Gastroesophageal sphincter (tissue), 4 donors: Measurements from ENCODE around the gene RGSL1. TPM values are rescaled to one million over a fixed set of nuclear protein-coding genes. Genes with fewer than 3 reads are reported as not detected.
"Not testable (repeated sequence)": the region's sequence is repeated elsewhere in the genome, so short reads cannot be mapped to it uniquely, and the experiment has no call there.

ENCODE experiments used
- ATAC-seq: fragments of 150-250 bp; one replicate; pipeline ENCODE4 v1.9.1; 2016; ENCODE audit warnings: mild to moderate bottlenecking, moderate library complexity
- H3K27ac ChIP-seq, 4 donors: fragments of 200-600 bp; sonication (generic) in 3 of 4; 1 replicate in 3 of 4; 2 replicates in 1 of 4; pipeline ENCODE4 v1.5.1; 2016 to 2019
- H3K27me3 ChIP-seq: fragments of 200-600 bp; sonication (generic); one replicate; pipeline ENCODE4 v1.5.1; 2019
- H3K36me3 ChIP-seq, 2 donors: fragments of 200-600 bp; sonication (generic); one replicate each; pipeline ENCODE4 v1.5.1; 2019; ENCODE audit warnings: control low read depth in 1 of 2
- H3K4me1 ChIP-seq, 3 donors: fragments of 200-600 bp; sonication (generic); 1 replicate in 2 of 3; 2 replicates in 1 of 3; pipeline ENCODE4 v1.5.1; 2016 to 2019; ENCODE audit warnings: control low read depth in 2 of 3
- H3K4me3 ChIP-seq, 2 donors: fragments of 200-600 bp; sonication (generic); one replicate each; pipeline ENCODE4 v1.5.1; 2019; ENCODE audit warnings: mild to moderate bottlenecking in 1 of 2, moderate library complexity in 1 of 2
- H3K9me3 ChIP-seq, 3 donors: fragments of 200-600 bp; sonication (generic); one replicate each; pipeline ENCODE4 v1.5.1; 2017 to 2019; ENCODE audit warnings: control low read depth in 2 of 3
- EP300 ChIP-seq: sonication (generic); formaldehyde crosslinking; IDR thresholded peaks from one replicate; pipeline ENCODE4 v1.6.1; 2017; ENCODE audit warnings: antibody characterized with exemption, mild to moderate bottlenecking
- POLR2A ChIP-seq, 2 donors: fragments of 450-650 bp; IDR thresholded peaks; one replicate each; pipeline ENCODE4 v1.6.1; 2017; ENCODE audit warnings: antibody characterized with exemption in 2 of 2, mild to moderate bottlenecking in 2 of 2, moderate library complexity in 1 of 2
- POLR2AphosphoS5 ChIP-seq: sonication (generic); formaldehyde crosslinking; IDR thresholded peaks from one replicate; pipeline ENCODE4 v1.6.1; 2017; ENCODE audit warnings: antibody characterized with exemption
- WGBS, 2 donors: methylation state at CpG; one replicate each; pipeline ENCODE4 v1.1.5; 2018; ENCODE audit warnings: low coverage in 1 of 2; 5-methylcytosine and 5-hydroxymethylcytosine counted together
- total RNA-seq, 4 donors: library from RNA; depleted of rRNA; stranded (reverse); fragments of >200 nt; gene quantifications; one replicate each; pipeline ENCODE4 v1.1.0, GENCODE V29; 2016
- TF ChIP-seq, protein P1 (sequence below), 4 experiments: fragments of 200-600 bp in 2 of 4; fragments of 450-650 bp in 2 of 4; sonication (generic) in 1 of 4; IDR thresholded peaks; one replicate each; pipeline ENCODE4 v1.5.1; 2017 to 2019; ENCODE audit warnings: antibody characterized with exemption in 4 of 4, mild to moderate bottlenecking in 2 of 4, moderate library complexity in 2 of 4

Gene RGSL1
- total RNA-seq, 4 donors from 2014 or later, result 0.04 TPM; not detected in 3

DNA sequence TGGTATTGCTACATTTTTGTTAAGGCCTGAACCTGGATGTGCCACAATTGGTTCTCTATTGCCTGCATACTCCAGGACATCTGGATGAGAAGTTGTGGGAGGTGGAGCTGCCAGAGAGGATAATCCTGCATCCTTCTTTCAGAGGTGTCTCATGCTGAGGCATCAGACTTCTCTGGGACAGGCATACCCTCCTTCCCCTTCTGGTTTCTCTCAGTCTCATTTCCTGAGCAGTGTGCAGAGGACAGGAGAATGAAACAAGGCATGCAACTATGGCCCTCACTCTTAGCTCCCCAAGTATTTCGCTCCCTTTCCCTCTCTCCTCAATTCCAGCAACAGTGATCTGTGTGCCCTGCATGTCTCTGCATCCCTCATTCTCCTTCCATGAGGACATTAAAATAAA lies 7.6 kb upstream of the RGSL1 start:
- Histone ChIP-seq H3K27me3 (no peaks in the 10 kb centered on the region), H3K27ac (no peak overlapping the region), H3K4me3 (no peak overlapping the region), H3K4me1 (no peaks in the 10 kb centered on the region), H3K36me3 (no peaks in the 10 kb centered on the region), H3K9me3 (peaks cover 0 to 13% (median 0%) of the 10 kb centered on the region in 3 donors)
- WGBS, 2 donors, result 82 to 86% methylated on average over 1 of the region's 1 CpG
- no peak for ATAC-seq
- TF ChIP-seq EP300, result no peak
- TF ChIP-seq POLR2AphosphoS5, result no peak
- no peak for TF ChIP-seq POLR2A (IDR thresholded peaks at IDR 0.05)
- TF ChIP-seq, protein P1, sequence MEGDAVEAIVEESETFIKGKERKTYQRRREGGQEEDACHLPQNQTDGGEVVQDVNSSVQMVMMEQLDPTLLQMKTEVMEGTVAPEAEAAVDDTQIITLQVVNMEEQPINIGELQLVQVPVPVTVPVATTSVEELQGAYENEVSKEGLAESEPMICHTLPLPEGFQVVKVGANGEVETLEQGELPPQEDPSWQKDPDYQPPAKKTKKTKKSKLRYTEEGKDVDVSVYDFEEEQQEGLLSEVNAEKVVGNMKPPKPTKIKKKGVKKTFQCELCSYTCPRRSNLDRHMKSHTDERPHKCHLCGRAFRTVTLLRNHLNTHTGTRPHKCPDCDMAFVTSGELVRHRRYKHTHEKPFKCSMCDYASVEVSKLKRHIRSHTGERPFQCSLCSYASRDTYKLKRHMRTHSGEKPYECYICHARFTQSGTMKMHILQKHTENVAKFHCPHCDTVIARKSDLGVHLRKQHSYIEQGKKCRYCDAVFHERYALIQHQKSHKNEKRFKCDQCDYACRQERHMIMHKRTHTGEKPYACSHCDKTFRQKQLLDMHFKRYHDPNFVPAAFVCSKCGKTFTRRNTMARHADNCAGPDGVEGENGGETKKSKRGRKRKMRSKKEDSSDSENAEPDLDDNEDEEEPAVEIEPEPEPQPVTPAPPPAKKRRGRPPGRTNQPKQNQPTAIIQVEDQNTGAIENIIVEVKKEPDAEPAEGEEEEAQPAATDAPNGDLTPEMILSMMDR (IDR thresholded peaks at IDR 0.05), result no peak

DNA sequence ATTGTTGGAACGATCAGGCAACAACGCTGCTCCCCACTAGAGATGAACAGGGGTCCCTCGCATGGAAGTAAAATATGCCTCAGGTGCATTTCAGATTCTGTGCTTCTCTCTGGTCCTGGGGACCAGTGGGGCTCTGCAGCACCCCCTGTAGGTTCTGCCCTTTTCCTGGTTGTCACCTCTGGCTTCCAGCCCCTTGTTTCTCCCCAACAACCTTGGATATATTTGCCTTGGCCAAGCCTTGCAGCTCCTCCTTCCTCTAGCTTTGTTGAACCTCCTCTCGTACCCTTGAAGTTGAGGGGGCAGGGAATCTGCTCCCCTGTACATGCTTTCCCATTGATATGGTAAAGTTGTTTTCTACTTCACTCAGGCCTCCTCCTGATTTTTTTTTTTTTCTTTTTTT lies 5.4 kb upstream of the RGSL1 start:
- Histone ChIP-seq H3K4me1 (no peaks in the 10 kb centered on the region), H3K27me3 (no peaks in the 10 kb centered on the region), H3K27ac (no peak overlapping the region), H3K9me3 (no peaks in the 10 kb centered on the region), H3K4me3 (no peak overlapping the region), H3K36me3 (no peaks in the 10 kb centered on the region)
- no peak for TF ChIP-seq POLR2A (IDR thresholded peaks at IDR 0.05)
- no peak for TF ChIP-seq EP300
- 39 to 56% methylated on average over 2 to 4 of the region's 4 CpGs for WGBS, 2 donors
- no peak for ATAC-seq

DNA sequence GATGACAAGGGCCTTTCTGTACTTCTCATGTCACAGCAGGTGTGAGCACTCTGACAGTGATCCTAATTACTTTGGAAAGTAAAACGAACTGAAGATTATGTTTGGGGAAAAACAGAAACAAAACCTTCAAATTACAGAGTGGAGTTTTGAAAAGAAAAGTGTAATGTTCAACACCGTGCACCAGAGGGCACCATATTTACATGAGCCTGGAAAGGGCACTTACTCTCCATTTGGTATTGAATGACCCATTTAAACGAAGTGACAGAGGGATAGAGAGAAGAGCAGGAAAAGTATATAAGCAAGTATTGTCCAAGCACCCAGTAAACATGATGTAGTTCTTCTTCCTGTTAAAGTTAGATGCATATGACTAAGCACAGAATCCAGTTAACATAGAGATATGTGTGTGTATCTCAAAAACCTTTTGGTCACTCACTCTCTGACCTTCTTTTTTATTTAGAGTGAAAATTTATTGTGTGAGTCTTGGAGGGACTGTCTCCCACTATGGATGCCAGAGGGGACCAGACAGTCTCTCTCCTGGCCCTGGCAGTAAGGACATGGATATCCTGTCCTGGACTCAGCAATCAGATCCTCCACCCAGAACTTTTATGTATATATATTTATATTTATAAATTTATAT lies 3.8 kb upstream of the RGSL1 start:
- Histone ChIP-seq H3K4me3 (no peak overlapping the region), H3K27ac (no peak overlapping the region), H3K27me3 (no peaks in the 10 kb centered on the region), H3K9me3 (no peaks in the 10 kb centered on the region), H3K36me3 (no peaks in the 10 kb centered on the region), H3K4me1 (no peaks in the 10 kb centered on the region)
- TF ChIP-seq EP300 (no peak), POLR2AphosphoS5 (no peak), POLR2A (IDR thresholded peaks at IDR 0.05) (no peak)
- TF ChIP-seq, protein P1 (IDR thresholded peaks at IDR 0.05), result peak; percentile 49 to 60 (median 52)
- WGBS, 2 donors, result 3 to 5% methylated on average over 3 of the region's 3 CpGs
- ATAC-seq, result no peak

DNA sequence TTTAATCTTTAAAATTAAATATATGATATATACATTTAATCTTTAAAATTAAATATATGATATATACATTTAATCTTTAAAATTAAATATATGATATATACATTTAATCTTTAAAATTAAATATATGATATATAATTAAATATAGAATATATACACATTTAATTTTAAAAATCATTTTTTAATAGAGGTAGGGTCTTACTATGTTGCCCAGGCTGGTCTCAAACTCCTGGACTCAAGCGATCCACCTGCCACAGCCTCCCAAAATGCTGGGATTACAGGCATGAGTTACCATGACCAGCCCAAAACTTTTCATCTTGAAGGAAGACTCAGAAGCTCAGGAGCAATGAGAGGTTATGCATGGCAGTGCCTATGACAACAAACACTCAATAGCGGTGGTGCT lies 2.8 kb upstream of the RGSL1 start:
- not testable (repeated sequence) for H3K9me3 ChIP-seq, H3K4me3 ChIP-seq, H3K4me1 ChIP-seq, H3K36me3 ChIP-seq, ATAC-seq, H3K27ac ChIP-seq, H3K27me3 ChIP-seq
- 91% methylated on average over 2 of the region's 2 CpGs; no CpG with 5 or more reads in 1 of the 2 donors for WGBS, 2 donors

DNA sequence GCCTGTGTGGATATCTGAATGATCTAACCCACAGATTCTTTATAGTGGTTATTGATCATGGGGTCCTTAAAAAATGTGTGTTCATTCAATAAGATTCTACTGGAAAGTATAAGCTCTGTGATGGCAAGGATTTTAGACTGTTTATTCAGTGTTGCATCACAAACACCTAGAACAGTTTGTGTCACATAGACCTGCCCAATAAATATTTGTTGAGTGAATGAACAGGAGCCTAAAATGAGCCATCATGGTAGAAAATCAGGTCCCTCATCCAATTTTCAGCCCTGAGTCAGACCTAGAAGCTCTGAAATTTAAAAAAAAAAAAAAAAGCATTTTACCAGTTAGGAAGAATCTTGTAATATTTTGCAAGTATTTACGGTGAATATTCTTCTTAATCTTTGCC lies 2.3 kb upstream of the RGSL1 start:
- WGBS, 2 donors, result 75 to 80% methylated on average over 1 of the region's 1 CpG
- no peaks in the 10 kb centered on the region for H3K9me3 ChIP-seq
- TF ChIP-seq POLR2AphosphoS5, result no peak
- no peak overlapping the region for H3K27ac ChIP-seq
- H3K36me3 ChIP-seq, result no peaks in the 10 kb centered on the region
- no peak for ATAC-seq
- no peak overlapping the region for H3K4me3 ChIP-seq
- no peaks in the 10 kb centered on the region for H3K4me1 ChIP-seq
- no peaks in the 10 kb centered on the region for H3K27me3 ChIP-seq

DNA sequence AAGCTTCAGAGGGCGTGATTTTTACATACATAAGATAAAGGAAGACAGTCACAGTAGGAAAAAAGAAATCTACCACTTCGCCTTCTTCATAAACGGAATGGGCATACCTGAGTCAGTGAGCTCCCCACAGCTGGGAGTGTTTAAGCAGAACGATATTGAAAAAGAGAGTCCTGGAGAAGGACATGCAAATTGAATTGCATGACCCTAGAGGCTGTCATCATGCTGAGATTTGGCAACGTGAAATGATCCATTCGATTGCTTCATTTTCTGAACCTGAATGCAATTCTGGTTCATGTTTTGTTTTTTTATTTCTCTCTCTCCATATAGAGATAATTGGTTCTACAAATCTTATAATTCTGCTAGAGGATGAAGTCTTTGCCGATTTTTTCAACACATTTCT lies 3.7 kb downstream of the RGSL1 start:
- TF ChIP-seq POLR2A (IDR thresholded peaks at IDR 0.05) (no peak), EP300 (no peak), POLR2AphosphoS5 (no peak)
- TF ChIP-seq, protein P1 (IDR thresholded peaks at IDR 0.05), result no peak
- H3K4me3 ChIP-seq, result no peak overlapping the region
- WGBS, 2 donors, result 69 to 79% methylated on average over 7 of the region's 7 CpGs

More for the DNA sequence above, 3.7 kb downstream of the RGSL1 start:
- Histone ChIP-seq H3K36me3 (no peaks in the 10 kb centered on the region), H3K9me3 (no peaks in the 10 kb centered on the region), H3K27me3 (no peaks in the 10 kb centered on the region), H3K27ac (no peak overlapping the region), H3K4me1 (no peaks in the 10 kb centered on the region)
- ATAC-seq, result no peak
